NK-92 (cell line): ENCODE results near the gene DOCK9.
"Not testable (repeated sequence)": the region's sequence is repeated elsewhere in the genome, so short reads cannot be mapped to it uniquely, and the experiment has no call there.

Experiments used
- DNase-seq: peaks from one replicate; lab custom pipeline; 2025; ENCODE audit not compliant: unreplicated experiment; lab: John Stamatoyannopoulos, UW

Gene DOCK9

GRCh38 chr13:98826146-98826545, 151.7 kb downstream of the DOCK9 start:
- DNase-seq, result no peak

GRCh38 chr13:98825659-98826058, 152.2 kb downstream of the DOCK9 start:
- no peak for DNase-seq

DNA sequence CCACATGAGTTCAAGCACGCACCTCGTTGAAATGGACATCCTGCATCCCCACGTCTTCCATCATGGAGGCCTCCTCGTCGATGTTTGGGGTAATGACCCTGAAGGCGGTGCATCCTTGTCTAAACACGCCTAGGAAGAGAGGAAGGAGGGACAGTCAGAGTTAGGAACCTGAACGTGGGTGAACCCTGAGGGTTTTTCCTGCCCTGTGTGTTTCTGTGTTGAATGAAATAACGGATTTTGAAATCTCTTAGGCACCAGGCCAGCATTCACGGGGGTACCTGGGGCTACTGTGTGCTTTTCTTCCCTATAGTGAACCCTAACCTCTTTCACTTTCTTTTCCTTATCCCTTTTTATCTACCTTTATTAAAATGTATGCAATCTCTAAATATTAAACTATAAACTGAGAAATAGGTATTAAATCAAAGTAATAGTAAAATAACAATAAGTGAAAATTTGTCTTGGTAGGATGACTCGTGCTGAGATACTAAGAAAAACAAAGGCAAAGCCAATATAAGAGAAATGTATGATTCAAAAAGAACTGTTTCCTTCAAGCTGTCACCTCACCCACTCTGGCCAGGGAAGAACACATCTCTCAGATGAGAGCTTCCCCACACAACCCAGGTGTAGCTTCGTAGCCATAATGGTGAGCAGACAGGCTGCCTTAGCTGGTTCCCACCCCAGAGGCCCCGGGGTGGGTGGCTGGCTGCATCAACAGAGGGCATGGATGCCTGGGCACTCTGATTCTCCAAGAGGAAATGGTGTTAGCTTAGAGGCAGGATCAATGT, 153.3 kb downstream of the DOCK9 start:
- DNase-seq, result no peak

DNA sequence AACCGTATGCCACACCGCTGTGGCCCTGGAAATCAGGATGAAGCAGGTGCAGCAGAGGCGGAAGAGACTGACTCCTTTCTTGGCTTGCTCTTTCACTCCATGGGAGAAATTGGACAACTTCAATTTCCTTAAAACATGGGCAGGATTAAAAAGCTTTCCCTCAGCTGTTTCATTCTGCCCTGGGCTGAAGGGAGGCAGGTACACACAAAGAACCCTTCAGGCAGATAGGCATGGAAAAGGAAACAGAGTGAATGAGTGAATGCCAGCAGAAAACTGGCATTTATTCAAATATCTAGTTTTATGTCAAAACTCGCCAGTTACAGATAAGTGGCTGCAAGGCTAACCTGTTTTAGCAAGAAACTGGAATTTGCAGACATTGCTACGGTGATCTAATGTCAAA, 154.4 kb downstream of the DOCK9 start:
- no peak for DNase-seq

DNA sequence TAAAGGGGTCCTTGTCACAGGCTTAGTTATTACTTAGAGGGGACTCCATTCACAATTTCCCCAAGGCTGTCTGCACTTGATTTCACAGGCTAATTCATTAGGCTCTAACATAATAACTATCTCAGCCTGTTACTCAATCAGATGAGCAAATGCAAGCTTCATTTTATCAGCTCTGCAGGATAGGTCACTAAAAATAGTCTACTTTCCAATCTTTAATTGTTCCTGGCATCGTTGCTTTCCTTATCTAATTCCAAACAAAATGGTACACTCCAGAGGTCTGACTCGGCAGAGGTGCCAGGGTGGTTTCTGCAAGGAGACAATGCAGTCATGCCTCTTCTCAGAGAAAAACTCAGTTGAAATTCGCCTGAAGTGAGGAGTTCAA, 155.6 kb downstream of the DOCK9 start:
- no peak for DNase-seq

- DNase-seq, result no peak
Observed at GRCh38 chr13:98821372-98822224, 156.3 kb downstream of the DOCK9 start.

GRCh38 chr13:98820744-98821371, 157.0 kb downstream of the DOCK9 start:
- DNase-seq, result no peak

DNA sequence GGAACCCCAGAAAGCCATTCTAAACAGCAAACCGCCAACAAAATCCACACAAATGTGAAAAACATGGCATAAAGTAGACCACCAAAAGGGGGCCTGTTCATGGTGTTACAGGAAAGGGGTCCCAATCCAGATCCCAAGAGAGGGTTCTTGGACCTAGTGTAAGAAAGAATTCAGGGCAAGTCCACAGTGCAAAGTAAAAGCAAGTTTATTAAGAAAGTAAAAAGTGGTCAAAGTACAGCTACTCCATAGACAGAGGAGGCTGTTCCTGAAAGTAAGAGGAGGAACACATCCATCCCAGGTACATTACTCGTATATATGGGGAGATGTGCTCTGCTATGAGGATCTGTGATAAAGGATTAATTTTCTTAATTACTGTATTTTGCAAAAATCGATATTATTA, 157.6 kb downstream of the DOCK9 start:
- no peak for DNase-seq

DNA sequence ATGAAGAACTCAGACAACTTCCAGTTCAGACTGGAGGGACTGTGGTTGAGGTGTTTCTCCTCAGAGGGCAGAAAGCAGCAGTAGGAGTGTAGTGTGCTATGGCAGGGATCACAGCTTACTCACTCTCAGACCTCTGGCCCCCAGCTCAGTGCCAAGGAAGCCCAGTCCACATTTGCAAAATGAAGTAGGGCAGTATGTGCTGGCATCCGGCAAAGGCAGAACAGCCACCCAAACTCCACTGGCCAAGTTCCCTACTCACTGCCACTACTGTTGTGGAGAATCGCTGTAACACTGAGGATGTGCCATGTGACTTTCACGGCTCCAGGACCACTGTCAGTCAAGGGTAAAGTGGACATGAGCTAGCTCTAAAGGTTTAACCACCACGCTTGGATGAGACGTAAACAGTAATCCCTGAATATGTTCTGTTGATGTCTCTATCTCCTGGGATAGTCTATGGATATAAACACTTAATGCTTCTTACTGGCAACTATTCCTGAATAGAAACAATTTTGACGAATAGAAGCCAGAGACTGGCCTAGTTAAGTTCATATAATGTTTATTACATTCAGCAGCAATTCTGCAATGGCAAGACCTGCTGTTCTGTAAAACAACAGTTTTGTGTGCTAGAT, 158.4 kb downstream of the DOCK9 start:
- DNase-seq, result no peak

DNA sequence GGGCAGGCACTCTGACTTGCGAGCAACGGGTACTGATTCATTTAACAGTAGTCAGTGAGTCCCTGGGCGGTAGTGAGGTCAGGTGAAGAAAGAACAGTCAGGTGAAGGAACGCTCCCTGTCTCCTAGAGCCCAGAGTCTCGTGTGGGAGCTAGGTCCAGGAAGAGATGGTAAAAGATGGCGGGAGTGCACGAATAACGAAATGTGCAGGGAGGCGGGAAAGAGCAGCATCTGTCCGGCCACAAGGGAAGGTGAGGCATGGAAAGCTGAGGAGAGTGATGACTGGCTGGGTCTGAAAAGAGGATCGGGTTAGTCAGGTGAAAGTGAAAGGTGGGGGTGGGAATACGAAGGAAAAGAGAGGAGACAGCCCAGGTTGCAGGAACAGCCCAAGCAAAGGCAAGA, 161.5 kb downstream of the DOCK9 start:
- no peak for DNase-seq

GRCh38 chr13:98813993-98814392, 163.9 kb downstream of the DOCK9 start:
- DNase-seq, result no peak

- DNase-seq, result not testable (repeated sequence)
Observed at GRCh38 chr13:98812186-98812790, 165.6 kb downstream of the DOCK9 start.

DNA sequence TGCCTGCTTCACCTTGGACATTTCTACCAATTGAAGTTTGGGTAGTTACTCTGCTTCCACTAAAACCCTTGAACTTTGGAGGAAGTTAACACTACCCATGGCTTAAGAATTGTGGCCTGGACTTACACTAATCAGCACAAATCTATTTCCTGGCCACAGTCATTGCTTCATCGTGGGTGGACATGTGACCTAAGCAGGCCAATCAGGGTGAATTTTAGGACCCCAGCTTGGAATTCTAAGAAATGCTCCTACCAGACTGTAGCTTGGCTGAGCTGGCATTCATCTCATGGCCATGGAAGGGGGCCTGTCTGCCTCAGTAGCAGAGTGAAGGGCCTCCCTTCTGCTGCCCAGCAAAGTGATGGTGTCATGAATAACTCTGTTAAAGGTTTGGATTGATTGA, 167.1 kb downstream of the DOCK9 start:
- no peak for DNase-seq

- no peak for DNase-seq
Observed at GRCh38 chr13:98809345-98809777, 168.5 kb downstream of the DOCK9 start.

- DNase-seq, result no peak
Observed at GRCh38 chr13:98807774-98808173, 170.1 kb downstream of the DOCK9 start.

DNA sequence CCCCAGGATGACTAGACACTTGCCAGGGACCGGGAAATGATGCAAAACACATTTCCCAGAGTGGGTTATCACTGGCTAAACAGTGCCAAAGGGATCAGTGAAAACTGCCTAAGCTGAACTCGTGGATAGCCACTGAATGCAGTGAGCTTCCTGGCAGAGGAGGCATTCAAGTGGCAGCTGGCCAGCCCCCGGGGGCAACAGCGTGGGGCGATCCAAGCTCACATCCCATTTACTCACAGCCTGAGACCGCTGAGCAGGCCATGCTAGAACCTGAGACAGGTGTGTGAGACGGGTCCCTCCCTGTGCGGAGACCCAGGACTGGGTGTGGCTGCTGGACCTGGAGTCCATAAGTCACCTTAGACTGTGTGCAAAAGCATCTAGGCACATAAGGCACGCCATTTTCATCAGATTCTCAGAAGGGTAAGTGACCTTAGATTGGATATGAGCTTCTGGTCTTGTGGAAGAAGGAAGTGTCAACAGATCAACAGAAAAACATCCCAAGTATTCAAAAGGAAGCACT, 173.5 kb downstream of the DOCK9 start:
- no peak for DNase-seq

DNA sequence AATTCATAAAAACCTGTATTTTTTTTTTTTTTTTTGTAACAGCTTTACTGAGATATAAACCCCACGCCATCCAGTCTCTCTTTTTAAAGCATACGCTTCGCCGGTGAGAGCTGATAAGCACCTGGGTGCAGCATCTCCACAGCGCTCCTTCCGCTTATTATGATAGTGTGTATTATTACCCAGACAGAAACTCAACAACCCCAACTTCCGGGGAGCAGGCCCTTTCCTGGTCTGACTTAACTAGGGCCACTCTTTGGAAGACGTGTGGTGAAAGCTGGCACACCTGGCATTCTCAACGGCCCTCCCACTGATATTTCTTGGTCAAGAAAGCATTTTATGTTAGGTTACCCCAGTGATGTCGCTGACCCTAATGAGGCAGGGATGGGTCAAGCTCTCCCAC, 173.9 kb downstream of the DOCK9 start:
- no peak for DNase-seq

DNA sequence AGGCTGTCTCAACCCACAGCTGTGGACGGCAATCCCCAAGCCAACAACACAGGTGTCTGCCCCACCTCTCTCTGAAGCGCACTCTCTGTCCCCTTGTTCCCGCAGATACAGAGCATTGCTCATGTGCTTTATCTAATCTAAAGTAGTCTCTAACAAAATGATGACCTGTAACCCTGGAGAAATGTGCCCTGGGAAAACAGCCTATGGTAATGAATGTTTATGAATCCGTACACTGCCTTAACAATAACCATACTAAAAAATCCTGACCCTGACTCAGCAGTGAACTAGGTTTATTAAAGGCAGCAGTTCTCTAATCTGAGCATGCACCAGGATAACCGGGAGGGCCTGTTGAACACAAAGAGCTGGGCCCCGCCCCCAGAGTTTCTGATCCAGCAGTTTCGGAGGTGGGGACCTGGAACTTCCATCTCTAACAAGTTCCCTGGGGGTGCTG, 174.7 kb downstream of the DOCK9 start:
- no peak for DNase-seq

GRCh38 chr13:98802559-98802958, 175.3 kb downstream of the DOCK9 start:
- DNase-seq, result no peak

DNA sequence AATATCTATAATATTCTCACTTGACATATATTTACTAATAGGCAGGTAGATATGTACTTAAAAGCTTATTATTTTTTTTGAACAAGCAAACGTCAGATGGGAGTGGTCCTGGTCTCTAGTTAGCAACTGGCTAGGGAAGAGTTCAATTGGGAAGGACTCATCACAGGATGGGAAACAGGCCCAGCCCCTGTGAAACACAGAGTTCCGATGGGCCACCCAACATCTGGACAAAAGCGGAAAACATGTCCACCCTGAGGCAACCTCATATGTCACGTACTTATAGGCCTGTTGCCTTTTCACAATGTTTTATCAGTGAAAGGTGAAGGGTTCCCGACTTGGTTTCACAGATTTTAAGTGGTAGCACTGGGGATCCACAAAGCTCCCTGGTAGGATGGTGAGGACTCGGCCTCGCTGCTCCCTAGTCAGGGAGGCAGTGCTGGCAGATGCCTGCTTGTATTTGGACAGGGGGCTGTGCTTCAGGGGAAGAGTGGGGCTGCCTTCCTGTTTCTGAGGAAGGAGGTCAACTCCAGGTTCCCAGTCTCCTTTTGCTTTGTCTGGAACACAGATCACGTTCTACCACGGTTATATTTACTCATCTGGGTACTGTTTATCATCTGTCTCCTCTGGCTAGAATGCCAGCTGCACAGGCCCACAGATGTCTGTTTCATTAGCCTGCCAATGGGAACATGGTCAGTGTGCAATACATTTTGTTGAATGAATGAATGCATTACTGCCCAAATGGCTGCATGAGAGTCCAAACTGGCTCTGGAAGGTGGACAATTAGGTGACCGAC, 176.0 kb downstream of the DOCK9 start:
- DNase-seq, result no peak
